SIG-M5 treated with dmso at 0.1 percent for 504 hours (cell line): Measurements from ENCODE around the gene PPP6R1.

Experiments used
- DNase-seq: peaks from one replicate; lab custom pipeline; 2025; ENCODE audit not compliant: unreplicated experiment; lab: John Stamatoyannopoulos, UW

The PPP6R1 gene

DNA sequence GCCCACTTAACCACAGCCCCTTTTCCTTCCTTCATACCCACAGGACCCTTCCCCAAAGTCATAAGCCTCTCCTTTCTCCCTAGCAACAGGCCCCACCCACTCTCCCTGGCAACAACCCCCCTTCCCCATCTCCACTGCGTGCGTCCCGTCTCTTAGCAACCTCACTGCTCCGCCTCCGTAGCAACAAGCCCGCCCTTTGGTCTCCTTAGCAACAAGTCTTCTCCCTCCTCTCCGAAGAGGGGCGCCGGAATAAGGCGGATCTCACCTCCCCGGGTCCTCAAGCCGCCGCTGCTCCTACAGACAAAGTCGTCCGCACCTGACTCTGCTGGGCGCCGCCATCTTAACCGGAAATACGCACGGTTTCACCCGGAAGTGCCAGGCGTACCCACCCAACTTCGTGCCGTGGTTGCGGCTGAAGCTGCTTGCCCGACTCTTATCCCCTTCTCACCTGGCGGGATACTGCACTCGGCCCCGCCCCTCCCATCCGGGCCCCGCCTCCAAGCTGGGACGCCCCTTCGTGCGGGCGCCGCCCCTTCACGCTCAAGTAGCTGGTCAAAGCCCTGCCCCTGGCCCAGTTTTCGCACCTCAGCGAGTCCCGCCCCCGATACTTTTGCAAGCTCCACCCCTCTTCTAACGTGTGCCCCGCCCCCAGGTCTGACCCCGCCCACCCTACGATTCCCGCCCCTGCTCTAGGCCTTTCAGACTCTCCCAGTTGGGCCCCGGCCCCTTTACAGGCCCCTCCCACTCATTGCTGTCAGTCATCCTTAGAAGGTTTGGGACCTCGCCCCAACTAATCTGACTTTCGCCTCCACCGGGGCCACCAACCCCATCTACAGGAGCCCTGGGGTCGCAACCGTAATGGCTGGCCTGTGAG lies 21.2 kb upstream of the PPP6R1 start, which contains the start of gene HSPBP1:
TSS of gene HSPBP1 (minus strand) at position 341 of the 874 bp plus-strand sequence. CDS start 502 bp downstream, outside the sequence.
- DNase-seq = peak; percentile 95

DNA sequence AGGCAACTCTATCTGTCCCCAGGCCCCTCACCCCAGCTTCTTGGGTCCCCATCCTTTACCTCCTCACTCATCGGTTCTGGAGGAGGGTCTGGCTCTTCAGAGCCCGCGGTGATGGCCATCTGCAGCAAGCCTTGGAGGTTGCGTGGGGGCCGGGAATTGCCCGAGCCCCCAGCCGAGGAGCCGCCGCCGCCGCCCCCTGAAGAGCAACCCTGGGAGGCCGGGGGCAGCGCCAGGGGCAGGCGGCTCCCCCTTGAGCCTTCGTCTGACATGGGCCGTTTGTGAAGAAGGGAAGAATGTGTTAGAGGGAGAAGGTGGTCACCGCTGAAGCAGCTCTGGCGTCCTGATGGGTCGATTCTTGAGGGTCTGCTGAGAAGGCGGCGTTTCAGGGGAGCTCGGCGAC lies 20.5 kb upstream of the PPP6R1 start:
- no peak for DNase-seq

DNA sequence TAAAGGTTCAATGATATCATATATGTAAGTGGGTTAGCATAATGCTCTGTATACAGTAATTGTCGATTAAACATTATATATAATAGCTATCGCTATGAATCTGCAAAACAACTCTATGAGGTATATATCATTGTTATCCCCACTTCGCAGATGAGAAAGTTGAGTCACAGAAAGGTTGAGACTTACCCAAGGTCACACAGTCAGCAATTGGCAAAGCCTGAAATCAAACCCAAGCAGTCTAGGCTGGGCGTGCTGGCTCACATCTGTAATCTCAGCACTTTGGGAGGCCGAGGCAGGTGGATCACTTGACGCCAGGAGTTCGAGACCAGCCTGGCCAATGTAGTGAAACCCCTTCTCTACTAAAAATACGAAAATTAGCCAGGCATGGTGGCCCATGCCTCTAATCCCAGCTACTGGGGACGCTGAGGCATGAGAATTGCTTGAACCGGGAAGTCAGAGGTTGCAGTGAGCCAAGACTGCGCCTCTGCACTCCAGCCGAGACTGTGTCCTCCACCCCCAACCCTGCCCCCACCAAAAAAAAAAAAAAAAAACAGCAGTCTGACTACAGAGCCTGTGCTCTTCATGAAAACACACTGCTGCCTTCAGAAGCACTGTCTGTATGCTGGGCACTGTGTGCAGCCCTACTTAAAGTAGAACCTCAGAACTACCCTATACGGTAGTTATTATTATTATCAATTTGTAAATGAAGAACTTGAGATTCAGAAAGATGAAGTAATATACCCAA lies 19.7 kb upstream of the PPP6R1 start:
- no peak for DNase-seq

DNA sequence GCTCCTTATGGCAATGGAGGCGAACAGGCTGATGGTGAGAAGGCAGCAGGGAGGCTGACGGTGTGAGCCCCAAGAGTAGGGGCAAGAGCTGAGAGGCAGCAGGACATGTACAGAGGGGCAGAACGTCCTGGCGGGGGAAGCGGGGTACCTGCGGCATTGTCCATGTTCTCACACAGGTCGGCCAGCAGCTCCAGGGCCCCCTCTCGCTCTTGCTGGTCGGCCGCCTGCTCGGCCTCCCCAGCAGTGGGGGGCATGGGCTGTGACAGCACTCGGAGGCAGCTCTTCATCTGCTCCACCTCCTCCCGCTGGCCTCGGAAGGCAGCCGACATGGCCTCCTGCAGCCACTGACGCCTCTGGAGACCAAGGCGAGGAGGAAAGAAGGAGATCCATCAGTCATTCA lies 18.7 kb upstream of the PPP6R1 start:
- no peak for DNase-seq

- DNase-seq = no peak
These were observed 18.1 kb upstream of the PPP6R1 start for GRCh38 chr19:55276720-55277430.

- DNase-seq = no peak
These were observed 17.3 kb upstream of the PPP6R1 start for GRCh38 chr19:55275851-55276719.

DNA sequence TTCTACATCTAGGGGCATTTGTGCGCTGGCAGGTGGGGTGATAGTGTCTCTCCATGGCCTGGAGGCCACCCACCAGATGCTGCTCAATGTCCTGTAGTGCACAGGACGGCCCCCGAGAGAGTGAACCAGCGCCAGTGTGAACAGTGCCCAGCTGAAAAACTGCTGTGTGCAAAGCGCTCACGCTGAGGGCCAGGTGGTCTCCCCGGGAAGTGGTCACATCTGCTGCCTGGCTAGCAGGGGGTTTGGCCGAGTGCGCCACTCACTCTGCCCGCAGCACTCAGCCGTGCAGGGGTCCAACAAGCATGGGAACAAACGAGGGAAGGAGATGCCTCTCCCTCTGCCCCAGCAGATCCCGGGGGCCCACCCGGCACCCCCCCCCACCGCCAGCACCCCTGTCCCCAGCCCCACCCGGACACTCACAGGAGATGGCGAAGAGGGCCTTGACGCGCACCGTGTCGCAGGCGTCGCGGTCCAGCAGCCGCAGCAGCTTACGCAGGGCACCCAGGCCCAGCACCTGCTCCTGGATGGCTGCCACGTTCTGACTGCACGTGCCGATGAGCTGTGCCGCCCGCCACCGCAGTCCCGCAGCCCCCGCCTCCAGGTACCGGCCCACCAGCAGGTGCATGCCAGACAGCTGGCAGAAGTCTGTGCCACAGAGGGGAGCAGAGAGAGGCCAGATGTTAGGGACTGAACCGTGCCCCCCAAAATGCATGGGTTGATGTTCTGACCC lies 15.3 kb upstream of the PPP6R1 start:
- no peak for DNase-seq

GRCh38 chr19:55272142-55272541 lies 13.3 kb upstream of the PPP6R1 start:
- no peak for DNase-seq

DNA sequence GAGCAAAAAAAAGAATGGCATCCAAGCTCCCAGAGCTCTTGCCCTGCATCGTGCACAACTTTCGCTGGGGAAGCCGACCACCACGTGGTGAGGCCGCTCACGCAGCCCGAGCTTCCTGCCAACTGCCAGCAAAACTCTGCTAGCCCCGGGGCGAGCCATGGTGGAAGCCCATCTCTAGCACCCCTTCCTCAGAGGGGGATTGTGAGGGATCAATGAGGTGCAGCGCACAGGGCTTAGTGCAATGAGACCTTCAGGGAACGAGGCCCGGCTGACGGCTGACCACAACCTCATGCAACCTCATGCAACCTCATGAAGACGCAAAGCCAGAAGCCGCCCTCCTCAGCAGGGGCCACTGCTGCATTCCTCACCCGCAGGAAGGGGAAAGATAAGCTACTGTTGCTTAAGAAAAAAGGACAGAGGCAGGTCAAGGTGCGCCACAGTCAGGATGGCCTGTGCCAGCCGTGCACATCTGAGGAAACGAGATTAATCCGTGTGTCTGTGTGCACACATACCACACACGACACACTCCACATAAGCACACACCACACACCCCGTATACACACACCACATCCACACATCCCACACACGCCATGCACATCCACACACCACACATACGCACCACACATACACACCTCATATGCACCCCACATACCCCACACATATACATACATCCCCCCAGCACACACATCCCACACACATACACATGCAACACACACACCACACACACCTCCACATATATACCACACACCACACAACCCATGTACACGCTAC lies 11.5 kb upstream of the PPP6R1 start:
- DNase-seq = no peak

- no peak for DNase-seq
These were observed 10.5 kb upstream of the PPP6R1 start for GRCh38 chr19:55269299-55269698.

GRCh38 chr19:55266840-55267239 lies 8.0 kb upstream of the PPP6R1 start:
- DNase-seq = no peak

- no peak for DNase-seq
These were observed 7.6 kb upstream of the PPP6R1 start for GRCh38 chr19:55266404-55266803.

DNA sequence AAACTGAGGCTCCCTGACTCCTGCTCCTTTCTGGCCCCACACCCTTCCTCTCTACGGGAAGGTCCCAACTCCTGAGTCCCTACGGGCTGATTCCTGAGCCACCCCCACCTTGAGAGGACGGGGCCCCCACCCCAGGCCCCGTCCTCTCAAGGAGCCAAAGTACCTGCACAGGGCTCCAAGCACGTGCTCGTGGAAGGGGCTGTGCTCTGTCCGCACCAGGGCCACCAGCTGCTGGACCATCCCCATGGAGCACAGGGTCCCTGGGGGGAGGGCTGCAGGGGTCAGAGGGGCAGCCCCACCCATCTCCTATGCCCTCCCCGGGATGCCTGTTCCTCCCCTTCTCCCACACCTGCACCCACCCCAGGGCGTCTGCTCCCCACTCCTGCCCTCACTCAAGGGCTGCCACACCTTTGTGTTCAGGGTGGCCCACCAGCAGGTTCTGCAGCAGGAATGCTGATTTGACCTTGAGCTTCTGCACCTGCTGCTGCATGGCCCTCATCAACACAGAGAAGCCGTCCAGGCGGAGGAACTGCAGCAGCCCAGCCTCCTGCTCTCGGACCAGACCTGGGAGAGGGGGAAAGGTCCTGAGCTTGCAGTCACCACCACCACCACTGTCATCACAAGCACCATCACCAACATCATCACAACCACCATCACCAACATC lies 7.0 kb upstream of the PPP6R1 start:
- DNase-seq = no peak

DNA sequence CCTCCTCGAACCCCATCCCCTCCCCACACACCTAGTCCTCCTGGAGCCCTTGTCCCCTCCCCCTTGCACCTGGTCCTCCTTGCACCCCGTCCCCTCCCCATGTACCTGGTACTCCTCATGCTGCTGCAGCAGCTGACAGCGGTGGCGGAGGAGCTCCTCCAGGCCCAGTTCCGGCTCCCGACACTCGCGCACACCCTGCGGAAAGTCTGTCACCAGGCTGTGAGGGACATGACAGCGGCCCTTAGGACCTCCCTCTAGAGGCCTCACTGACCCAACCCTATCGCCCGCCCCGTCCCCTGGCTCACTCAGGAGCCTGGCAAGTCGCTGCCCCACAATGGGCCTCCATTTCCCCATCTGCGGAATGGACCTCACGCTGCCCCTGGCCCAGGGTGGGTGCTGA lies 6.4 kb upstream of the PPP6R1 start:
- DNase-seq = no peak

DNA sequence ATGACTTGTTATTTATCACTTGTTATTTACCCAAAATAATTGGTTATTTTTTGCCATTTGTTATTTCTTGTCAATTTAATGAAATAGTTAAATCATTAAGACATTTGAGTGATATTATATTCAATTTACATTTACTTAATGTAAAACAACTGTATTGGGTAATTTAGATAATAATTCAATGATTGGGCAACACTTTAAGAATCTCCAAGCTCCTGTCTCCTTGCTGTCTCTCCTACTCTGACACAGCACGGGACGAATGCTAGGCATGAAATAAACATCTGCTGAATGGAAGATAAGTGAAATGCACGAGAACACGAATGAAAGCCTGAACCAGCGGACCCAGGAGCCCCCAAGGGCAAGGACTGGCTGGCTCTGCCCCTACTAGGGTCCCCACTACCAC lies 5.7 kb upstream of the PPP6R1 start:
- DNase-seq = no peak

- no peak for DNase-seq
These were observed 3.5 kb upstream of the PPP6R1 start for GRCh38 chr19:55262359-55262758.

DNA sequence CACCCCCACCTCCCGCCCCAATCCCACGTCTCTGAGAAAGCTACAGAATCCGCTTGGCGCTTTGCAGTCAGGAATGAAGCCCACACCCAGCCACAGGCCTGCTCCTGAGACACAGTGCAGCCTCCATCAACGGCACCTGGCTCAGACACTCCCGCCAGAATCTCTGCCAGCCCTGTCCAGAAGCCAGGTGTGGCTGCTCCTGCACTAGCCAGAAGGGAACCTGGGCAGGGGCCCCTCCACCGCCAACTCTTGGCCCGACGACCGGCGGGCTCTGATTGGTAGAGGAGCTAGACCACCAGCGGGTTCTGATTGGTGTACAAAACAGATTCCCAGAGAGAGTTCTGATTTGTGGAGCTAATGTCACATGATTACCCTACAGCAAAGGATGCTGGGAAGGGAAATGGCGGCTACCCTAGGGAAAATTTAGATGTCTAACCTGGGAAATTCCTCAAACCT lies 2.9 kb upstream of the PPP6R1 start:
- no peak for DNase-seq

- DNase-seq = no peak
These were observed 858 bp upstream of the PPP6R1 start for GRCh38 chr19:55259540-55260210.
